COLO668 (cell line): Measurements from ENCODE around the gene ZNF618.

ENCODE experiments used
- DNase-seq: peaks from one replicate; lab custom pipeline; 2025; ENCODE audit not compliant: unreplicated experiment; lab: John Stamatoyannopoulos, UW

ZNF618 gene

GRCh38 chr9:114016101-114016500 is 140.0 kb downstream of the ZNF618 start:
- DNase-seq: no peak

- DNase-seq: no peak
These were observed 140.7 kb downstream of the ZNF618 start for GRCh38 chr9:114016629-114017423.

- no peak for DNase-seq
These were observed 141.9 kb downstream of the ZNF618 start for GRCh38 chr9:114017741-114018715.

- DNase-seq: no peak
These were observed 145.5 kb downstream of the ZNF618 start for GRCh38 chr9:114021578-114021977.

GRCh38 chr9:114023961-114024360 is 147.9 kb downstream of the ZNF618 start:
- DNase-seq: no peak

GRCh38 chr9:114025196-114025753 is 149.2 kb downstream of the ZNF618 start:
- no peak for DNase-seq

GRCh38 chr9:114025760-114026159 is 149.7 kb downstream of the ZNF618 start:
- DNase-seq: no peak

- no peak for DNase-seq
These were observed 150.2 kb downstream of the ZNF618 start for GRCh38 chr9:114026335-114026734.

GRCh38 chr9:114027159-114027862 is 151.2 kb downstream of the ZNF618 start:
- no peak for DNase-seq

- DNase-seq: no peak
These were observed 151.9 kb downstream of the ZNF618 start for GRCh38 chr9:114027863-114028465.

- no peak for DNase-seq
These were observed 152.5 kb downstream of the ZNF618 start for GRCh38 chr9:114028646-114029045.

GRCh38 chr9:114029311-114030170 is 153.4 kb downstream of the ZNF618 start:
- no peak for DNase-seq

- no peak for DNase-seq
These were observed 154.3 kb downstream of the ZNF618 start for GRCh38 chr9:114030364-114030763.

GRCh38 chr9:114031037-114031630 is 155.0 kb downstream of the ZNF618 start:
- DNase-seq: no peak

- DNase-seq: no peak
These were observed 156.1 kb downstream of the ZNF618 start for GRCh38 chr9:114031948-114032840.

- peak; percentile 13 for DNase-seq
These were observed 157.4 kb downstream of the ZNF618 start for GRCh38 chr9:114033397-114034103.

GRCh38 chr9:114034196-114034595 is 158.1 kb downstream of the ZNF618 start:
- DNase-seq: no peak

GRCh38 chr9:114034661-114035062 is 158.6 kb downstream of the ZNF618 start:
- DNase-seq: no peak
